Measurements from ENCODE around the gene RIN3. TPM values are rescaled to one million over a fixed set of nuclear protein-coding genes. Genes with fewer than 3 reads are reported as not detected.
A peak's percentile ranks its signal among the peaks of the same experiment; 100 is the strongest.

RIN3 gene
- total RNA-seq, 3 donors from 2014 or later = 10.7 to 19.7 (median 12.1) TPM

DNA sequence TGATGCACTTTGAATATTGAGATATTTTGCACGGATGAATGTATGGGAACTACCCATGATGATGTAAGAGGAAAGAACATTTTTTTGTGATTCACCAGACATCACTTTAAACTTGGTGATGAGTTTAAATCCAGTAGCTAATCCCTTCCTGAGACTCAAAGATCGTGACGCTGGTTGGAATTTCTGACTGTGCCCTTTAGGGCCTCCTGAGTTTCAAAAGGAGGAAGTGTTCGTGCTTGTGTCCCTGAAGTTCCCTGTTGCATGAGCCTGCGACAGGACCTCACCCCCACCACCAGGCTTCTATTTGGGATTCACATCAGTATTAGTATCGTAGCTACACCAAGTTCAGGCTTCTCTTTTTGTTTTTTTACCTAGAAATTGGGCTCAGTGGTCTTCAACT is 18.6 kb upstream of the RIN3 start:
- no peaks in the 10 kb centered on the region for H3K9me3 ChIP-seq
- peak in 1 of 2 donors; percentile 13 for DNase-seq (ENCODE audit: low spot score in 2 of 2)
- H3K36me3 ChIP-seq = no peaks in the 10 kb centered on the region
- H3K27me3 ChIP-seq = no peaks in the 10 kb centered on the region
- no peak overlapping the region for H3K27ac ChIP-seq
- H3K4me3 ChIP-seq = no peak overlapping the region
- no peaks in the 10 kb centered on the region for H3K4me1 ChIP-seq
- TF ChIP-seq POLR2A (IDR thresholded peaks at IDR 0.05) (no peak), POLR2AphosphoS5 (IDR thresholded peaks at IDR 0.05) (no peak)
- TF ChIP-seq, protein P1, sequence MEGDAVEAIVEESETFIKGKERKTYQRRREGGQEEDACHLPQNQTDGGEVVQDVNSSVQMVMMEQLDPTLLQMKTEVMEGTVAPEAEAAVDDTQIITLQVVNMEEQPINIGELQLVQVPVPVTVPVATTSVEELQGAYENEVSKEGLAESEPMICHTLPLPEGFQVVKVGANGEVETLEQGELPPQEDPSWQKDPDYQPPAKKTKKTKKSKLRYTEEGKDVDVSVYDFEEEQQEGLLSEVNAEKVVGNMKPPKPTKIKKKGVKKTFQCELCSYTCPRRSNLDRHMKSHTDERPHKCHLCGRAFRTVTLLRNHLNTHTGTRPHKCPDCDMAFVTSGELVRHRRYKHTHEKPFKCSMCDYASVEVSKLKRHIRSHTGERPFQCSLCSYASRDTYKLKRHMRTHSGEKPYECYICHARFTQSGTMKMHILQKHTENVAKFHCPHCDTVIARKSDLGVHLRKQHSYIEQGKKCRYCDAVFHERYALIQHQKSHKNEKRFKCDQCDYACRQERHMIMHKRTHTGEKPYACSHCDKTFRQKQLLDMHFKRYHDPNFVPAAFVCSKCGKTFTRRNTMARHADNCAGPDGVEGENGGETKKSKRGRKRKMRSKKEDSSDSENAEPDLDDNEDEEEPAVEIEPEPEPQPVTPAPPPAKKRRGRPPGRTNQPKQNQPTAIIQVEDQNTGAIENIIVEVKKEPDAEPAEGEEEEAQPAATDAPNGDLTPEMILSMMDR (IDR thresholded peaks at IDR 0.05) = no peak
- intact Hi-C loops (cut with DNase I; ENCODE audit: low total_unique reads) = no loop called here

DNA sequence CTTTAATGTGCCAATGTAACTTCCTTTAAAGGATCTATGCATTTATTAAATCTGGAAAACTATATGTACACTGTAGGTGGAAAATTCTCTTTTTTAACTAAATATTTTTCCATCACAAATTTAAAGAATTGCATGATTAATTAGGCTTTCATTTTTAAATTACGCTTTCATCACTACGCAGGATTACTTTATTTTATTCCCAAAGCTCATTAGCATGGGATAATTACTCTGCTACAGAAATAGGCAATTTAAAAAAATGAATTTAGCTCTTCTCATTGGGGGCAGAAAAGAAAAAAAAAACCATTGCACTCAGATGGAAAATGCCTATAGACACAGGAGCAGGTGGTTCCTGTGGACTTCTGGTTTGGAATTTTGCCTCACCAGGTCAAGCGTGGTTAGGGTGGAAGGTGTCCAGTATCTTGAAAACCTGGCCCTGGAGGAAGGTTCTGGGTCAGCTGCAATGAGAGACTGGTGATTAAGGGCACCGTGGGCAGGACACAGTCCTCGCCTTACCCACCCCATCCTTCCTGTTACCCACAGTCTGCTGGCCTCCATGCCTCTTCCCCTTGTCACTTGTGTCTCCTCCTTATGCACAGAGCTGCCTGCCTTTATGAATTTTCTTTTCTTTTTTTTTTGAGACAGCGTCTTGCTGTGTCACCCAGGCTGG is 17.3 kb upstream of the RIN3 start:
- Histone ChIP-seq H3K4me3 (no peak overlapping the region), H3K27me3 (no peaks in the 10 kb centered on the region), H3K4me1 (no peaks in the 10 kb centered on the region), H3K27ac (no peak overlapping the region), H3K9me3 (no peaks in the 10 kb centered on the region), H3K36me3 (no peaks in the 10 kb centered on the region)
- no peak for DNase-seq (ENCODE audit: low spot score in 2 of 2)
- no peak for TF ChIP-seq POLR2AphosphoS5 (IDR thresholded peaks at IDR 0.05)
- no peak for TF ChIP-seq POLR2A (IDR thresholded peaks at IDR 0.05)
- TF ChIP-seq, protein P1 (IDR thresholded peaks at IDR 0.05) = no peak
- intact Hi-C loops (cut with DNase I; ENCODE audit: low total_unique reads) = no loop called here

DNA sequence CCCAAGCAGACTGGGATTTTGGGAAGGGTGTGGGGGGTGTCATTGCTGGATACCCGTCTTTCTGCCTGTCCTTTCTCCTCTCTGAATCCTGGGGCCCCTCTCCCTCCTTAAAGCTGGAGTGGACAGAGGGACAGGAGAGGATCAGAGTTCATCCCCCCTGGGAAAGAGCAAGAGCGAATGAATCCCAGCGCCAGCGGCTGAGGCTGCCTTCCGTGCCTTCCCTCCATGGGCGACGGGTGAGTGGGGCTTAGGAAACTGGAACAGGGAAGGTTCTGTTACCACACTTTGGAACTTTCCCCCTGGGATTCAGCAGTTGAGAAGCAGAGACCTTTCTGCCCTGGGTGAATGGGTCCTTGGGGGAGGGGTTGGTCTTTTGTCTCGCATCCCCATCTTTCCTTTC is 16.2 kb upstream of the RIN3 start:
- no peaks in the 10 kb centered on the region for H3K36me3 ChIP-seq
- no peaks in the 10 kb centered on the region for H3K9me3 ChIP-seq
- no peak overlapping the region for H3K27ac ChIP-seq
- intact Hi-C loops (cut with DNase I; ENCODE audit: low total_unique reads) = no loop called here
- DNase-seq (ENCODE audit: low spot score in 2 of 2) = no peak
- TF ChIP-seq, protein P1 (IDR thresholded peaks at IDR 0.05) = no peak
- no peak for TF ChIP-seq POLR2AphosphoS5 (IDR thresholded peaks at IDR 0.05)
- no peak for TF ChIP-seq POLR2A (IDR thresholded peaks at IDR 0.05)
- no peaks in the 10 kb centered on the region for H3K27me3 ChIP-seq
- H3K4me1 ChIP-seq = no peaks in the 10 kb centered on the region
- H3K4me3 ChIP-seq = no peak overlapping the region

- no peak for DNase-seq (ENCODE audit: low spot score in 2 of 2)
- Histone ChIP-seq H3K27me3 (no peaks in the 10 kb centered on the region), H3K4me3 (no peak overlapping the region), H3K9me3 (no peaks in the 10 kb centered on the region), H3K36me3 (no peaks in the 10 kb centered on the region), H3K27ac (peak overlapping the region in 1 of 2 donors; percentile 17), H3K4me1 (no peaks in the 10 kb centered on the region)
- TF ChIP-seq POLR2AphosphoS5 (IDR thresholded peaks at IDR 0.05) (no peak), POLR2A (IDR thresholded peaks at IDR 0.05) (no peak)
- TF ChIP-seq, protein P1 (IDR thresholded peaks at IDR 0.05) = no peak
- intact Hi-C loops (cut with DNase I; ENCODE audit: low total_unique reads) = no loop called here
Observed at GRCh38 chr14:92499234-92499633, 14.3 kb upstream of the RIN3 start.

DNA sequence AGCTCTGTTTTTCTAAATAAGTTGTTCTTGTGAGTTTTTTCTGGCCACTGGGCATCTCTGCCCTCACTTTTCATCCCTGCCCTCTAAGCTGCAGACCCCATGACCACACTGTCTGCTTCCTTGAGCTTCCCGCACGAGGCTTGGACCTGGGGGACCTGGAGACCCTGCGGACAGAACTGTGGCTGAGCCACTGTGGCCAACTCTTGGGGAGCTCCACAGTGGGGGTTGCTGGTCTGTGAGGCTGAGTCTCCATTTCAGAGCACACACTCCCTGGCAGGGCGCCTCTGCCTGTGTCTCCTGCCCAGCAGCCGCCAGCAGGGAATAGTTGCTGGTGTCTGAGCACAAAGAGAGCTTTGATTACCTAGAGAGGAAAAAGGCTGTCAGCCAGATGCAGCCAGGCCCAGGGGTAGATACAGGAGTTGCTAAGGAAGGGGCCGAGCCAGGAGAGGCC is 13.1 kb upstream of the RIN3 start:
- no peaks in the 10 kb centered on the region for H3K4me1 ChIP-seq
- H3K27me3 ChIP-seq = no peaks in the 10 kb centered on the region
- H3K36me3 ChIP-seq = no peaks in the 10 kb centered on the region
- no peaks in the 10 kb centered on the region for H3K9me3 ChIP-seq
- peak overlapping the region; percentile 76 to 81 for H3K27ac ChIP-seq
- intact Hi-C loops (cut with DNase I; ENCODE audit: low total_unique reads) = no loop called here
- DNase-seq (ENCODE audit: low spot score in 2 of 2) = peak in 1 of 2 donors; percentile 76
- TF ChIP-seq, protein P1 (IDR thresholded peaks at IDR 0.05) = no peak
- no peak overlapping the region for H3K4me3 ChIP-seq
